HG02642 (cell line): ENCODE results near the gene TBC1D22A.
"Not testable (repeated sequence)": the region's sequence is repeated elsewhere in the genome, so short reads cannot be mapped to it uniquely, and the experiment has no call there.

Experiments used
- ATAC-seq: cut with Tn5 transposase; IDR thresholded peaks from one replicate; pipeline ENCODE4 v1.9.1; 2021; ENCODE audit warnings: mild to moderate bottlenecking; ENCODE audit not compliant: unreplicated experiment, poor library complexity

The TBC1D22A gene

DNA sequence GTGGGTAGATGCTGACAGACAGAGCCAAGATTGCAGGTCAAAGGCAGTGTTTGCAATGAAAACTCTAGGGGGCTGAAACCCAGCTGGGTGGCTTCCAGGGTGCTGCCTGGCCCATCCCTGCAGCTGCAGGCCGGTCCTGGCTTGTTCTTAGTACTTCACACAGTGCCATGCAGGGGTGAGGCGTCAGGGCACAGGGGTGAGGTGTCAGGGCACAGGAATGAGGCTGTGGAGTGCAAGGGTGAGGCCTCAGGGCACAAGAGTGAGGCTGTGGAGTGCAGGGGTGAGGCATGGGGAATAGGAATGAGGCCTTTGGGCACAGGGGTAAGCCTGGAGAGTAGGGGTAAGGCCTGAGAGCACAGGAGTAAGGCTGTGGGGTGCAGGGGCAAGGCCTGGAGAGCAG lies 337.6 kb downstream of the TBC1D22A start:
- ATAC-seq: no peak

DNA sequence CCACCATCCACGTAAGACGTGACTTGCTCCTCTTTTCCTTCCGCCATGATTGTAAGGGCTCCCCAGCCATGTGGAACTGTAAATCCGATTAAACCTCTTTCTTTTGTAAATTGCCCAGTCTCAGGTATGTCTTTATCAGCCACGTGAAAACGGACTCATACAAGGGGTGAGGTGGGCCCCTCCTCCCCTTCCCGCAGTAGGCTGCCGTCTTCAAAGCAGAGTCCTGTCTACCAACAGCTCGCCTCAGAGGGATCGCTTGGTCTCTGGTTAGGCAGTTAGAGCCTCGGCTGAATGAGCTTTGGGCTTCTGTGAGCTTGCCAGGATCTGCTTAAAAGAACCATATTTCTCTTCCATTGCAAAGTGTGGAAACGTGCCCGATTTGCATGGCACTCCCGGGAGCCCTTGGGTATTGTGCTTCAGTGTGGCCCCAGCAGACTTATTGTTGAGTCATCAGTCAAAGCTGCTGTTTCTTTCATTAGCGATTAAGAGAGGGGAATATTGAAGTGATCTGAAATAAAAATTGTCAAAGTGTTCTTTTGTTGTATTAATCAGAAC lies 338.3 kb downstream of the TBC1D22A start:
- no peak for ATAC-seq

DNA sequence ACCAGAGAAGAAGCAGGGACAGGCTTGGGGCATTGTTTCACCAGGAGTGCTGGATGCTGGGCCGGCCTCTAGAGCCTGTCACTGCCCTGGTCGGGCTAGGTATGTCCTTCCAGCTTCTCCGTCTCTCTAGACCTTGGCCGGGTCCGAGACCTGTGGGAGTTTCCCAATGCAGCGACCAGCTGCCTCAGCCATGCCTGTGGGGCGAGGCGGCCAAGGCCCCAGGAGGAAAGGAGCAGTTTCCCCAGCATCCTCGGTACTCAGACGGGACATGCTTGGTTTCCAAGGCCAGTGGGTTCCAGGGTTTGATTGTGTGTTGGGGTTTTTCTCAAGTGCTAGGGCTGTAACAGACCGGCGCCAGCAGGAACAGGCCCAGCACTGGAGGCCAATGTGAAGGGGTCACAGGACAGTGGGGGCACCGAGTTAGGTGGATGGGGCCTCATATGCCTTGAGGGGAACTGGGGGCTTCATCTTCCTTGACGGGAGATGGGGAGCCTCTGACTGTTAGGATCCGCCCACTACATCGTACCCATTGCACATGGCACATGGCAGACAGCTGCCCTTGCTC lies 339.0 kb downstream of the TBC1D22A start:
- ATAC-seq: no peak

DNA sequence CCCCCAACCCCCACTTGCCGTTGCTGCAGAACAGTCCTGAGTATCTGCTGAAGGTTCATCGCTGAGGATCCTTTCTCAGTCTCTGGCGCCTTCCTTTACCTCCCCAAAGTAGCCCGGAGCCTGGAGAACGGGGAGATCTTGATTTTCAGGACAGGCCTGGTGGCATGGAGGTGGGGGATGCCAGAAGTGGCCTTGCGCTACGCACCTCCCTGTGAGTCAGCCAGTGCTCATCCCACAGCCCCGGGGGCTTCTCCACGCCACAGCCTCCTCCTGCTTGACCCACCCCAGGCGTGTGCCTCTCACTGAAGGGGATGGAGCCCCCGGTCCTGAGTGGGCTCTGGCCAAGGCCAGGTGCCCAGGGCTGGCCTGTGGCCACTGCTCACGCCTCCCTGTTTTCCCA lies 339.6 kb downstream of the TBC1D22A start:
- ATAC-seq: no peak

DNA sequence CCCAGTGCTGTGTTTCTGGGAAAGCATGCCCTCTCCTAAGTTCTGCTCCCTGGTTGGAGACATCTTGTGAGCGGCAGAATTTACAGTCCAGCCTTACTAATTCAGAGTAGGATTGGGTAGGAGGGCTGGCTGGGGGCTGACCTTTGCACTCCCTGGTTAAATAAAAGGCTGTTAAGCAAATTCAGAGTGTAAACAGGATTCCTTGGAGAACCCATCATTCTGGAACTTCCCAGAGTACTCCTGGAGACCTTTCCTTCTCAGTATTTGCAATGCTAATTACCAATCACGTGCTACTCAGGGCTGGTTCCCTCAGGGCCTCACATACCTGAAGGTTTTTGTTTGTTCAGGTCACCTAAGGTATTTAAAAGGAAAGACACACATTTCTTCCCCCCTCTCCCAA lies 340.2 kb downstream of the TBC1D22A start:
- ATAC-seq: no peak

DNA sequence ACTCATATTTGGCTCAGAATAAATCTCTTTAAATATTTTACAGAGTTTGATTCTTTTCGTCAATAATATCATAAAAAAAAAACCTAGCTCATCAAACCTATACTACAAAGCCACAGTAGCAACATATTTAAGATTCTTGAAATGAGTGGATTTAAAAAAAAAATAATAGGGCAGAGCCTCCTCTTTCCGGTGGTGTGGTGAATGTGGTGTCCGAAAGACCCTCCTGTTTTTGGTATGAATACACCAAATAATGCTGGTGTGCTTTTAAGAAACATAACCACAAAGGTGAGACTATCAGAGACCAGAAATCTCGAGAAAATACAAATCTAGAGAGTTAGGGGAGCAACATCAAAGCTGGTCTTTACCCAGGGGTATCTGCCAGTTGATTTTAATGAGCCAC lies 342.6 kb downstream of the TBC1D22A start:
- ATAC-seq: no peak

DNA sequence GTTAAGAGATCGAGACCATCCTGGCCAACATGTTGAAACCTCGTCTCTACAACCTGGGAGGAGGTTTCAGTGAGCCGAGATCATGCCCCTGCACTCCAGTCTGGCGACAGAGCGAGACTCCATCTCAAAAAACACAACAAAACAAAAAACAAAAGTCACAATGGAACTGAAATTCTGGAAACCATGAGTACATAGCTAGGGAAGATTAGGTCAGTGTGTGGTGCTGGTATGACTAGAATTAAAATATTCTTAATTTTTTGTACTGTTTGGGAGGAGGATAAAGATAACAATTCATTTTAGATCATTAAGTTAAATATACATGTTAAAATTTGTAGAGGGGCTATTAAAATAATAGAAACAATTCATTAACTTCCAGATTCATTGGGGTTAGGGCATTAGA lies 344.4 kb downstream of the TBC1D22A start:
- ATAC-seq: no peak

DNA sequence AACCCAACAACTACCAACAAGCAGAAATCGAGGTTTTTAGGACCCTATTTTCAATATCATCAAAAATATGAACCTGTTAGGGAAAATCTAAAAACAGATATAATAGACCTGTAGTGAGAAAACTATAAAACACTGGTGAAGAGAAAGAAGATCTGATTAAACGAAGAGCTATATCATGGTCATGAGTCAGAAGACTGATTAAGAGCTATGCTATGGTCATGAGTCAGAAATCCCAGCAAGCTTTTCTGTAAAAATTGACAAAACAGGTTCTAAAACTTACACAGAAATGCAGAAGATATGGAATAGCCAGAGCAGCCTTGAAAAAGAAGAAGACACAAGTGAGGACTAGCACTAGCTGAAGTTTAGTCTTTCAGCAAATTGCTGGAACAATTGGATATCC lies 345.0 kb downstream of the TBC1D22A start:
- ATAC-seq: no peak

DNA sequence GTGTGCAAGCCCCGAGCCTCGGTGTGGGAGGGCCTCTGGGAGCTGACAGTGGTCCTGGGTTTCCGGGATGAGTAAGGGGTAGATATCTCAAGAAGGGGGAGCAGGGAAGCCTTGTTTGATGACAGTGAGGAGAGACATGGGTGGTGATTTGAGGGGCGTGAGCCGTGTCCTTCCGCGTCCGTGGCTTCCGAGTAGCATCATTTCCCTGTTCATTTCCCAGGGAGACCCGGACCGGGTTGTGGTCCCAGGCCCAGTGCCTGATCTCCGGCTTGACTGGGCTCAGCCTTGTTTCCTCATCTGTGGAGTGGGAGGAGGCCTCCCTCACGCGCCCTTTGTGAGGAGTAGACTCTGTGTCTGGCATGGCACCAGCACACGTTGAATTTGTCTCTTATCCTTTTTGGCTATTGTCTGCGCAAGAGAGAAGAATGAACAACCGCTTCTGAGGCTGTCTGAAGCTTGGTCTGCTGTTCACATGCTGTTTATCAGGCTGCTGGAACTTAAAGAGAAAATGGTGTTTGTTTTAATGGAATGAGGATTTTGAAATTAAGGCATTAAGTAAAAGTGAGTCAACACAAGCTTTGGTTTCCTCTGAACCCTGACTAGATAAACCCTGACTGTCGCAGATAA lies 348.5 kb downstream of the TBC1D22A start:
- ATAC-seq: no peak

DNA sequence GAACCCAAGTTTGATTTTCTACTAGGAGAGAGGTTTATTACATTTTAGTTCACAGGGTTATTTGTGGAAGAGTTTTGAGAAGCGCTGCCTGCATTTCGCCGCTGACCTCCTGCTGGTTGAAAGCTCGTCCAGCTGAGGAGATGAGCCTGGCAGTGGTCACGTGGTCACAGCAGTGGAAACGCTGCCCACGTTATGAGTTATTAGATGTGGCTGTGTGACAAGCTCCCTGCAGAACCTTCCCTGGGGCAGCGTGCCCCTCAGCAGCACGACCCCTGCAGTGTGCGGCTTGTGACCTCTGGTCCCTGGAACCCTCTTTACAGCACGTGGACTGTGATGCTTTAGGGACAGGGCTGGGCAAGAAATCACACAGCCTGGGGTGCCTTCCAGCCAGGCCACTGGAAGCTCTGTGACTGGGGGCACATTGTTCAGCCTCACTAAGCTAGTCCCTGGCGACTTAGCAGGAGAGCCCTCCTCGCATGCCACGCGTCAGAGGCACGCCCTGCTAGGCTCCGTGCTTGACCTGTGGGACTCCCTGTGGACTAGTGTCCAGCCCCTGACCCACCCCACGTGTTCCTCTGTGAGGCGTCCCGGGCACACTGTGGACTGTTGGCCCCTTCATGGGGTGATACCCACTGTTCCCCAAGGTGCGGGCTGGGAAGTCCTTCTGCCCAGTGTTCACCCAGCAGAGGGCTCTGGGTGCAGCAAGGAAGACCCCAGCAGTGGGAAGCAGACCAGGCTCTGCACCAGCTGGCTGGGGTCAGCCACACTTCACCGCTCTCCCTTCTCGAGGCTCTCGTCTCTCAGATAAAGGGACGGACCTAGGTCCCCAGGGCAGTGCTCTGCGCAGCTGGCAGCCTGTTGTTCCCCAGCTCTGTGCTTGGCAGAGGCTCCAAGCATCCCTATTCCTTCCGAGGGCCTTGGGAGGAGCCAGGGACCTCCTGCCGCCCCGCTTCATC lies 349.5 kb downstream of the TBC1D22A start:
- ATAC-seq: no peak

DNA sequence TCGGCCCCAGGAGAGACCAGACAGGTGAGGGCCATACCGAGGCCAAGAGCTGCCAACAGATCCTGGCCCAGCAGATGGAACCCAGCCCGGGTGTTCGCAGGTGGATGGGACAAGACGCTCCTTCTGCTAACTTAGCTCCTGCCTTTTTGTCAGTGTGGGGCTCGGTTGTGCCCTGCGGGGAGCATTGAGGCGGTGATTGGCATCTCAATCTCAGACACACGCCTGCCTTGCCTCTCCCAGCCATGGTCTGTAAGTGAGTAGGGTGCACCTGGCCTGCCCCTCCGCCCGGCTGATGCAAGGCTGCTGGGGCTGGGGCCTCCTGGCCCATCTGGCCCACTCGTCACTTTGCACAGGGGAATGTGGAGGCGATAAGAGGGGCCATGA lies 350.1 kb downstream of the TBC1D22A start:
- no peak for ATAC-seq

DNA sequence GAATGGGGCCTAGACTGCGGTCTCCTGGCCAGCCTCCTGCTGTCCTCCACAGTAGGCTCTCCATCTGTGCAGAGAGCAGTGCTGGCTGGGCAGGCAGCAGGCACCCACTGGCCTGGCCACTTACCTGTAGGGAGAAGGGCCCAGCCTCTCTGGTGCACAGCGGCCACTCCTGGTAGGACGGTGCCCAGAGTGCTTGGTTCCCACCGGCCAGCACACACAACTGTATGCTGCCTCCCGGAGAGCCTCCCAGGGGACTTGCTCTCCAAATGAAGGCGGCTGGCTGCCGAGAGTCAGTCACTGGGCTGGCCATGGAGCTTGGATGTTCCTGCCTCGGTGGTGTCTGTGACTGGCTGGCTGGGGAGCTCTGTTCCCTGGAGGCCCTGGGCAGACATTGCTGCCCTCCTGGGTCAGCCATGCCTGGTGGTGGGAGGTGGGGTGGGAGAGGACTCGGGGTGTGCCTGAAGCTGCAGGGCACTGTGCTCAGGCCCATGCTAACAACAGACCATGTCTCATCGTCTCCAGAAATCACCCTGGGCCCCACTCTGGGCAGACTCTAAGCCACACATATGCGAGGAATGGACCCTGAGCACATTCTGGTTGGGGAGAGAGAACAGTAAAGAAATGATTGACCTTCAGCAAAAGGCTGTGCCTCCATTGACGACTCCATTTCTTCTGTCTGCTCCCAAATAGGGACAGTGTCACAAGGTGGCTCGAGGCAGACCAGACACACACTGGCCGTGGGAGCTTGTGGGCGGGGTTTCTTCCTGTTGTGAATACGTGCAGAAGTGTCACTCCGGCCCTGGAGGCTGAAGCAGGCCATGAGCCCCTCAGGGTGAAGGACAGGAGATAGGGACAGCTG lies 350.8 kb downstream of the TBC1D22A start:
- no peak for ATAC-seq

DNA sequence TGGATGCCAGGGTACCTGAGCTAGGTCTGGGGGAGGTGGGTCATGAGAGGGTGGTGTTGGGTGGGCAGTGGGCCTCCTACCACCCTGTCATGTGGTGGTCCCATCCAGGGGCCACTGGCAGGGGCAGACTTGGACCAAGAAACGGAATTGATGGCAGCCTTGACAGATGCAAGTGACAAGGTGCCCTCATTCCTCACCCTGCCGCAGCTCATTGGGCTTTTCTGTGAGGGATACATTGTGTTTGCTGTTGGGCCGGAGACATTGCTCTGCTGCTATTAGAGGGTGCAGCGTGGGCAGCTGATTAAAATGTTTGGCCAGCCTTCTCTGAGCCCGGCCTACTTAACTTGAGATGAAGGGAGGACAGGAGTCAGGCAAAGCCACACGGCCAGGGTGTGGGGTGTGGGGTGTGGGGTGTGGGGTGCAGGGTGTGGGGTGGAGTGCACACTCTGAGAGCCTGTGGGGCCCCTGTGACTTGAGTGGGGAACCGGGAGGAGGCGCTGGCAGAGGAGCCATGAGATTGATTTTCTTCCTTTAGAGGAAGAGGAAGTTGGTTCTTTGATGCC lies 351.5 kb downstream of the TBC1D22A start:
- ATAC-seq: no peak

DNA sequence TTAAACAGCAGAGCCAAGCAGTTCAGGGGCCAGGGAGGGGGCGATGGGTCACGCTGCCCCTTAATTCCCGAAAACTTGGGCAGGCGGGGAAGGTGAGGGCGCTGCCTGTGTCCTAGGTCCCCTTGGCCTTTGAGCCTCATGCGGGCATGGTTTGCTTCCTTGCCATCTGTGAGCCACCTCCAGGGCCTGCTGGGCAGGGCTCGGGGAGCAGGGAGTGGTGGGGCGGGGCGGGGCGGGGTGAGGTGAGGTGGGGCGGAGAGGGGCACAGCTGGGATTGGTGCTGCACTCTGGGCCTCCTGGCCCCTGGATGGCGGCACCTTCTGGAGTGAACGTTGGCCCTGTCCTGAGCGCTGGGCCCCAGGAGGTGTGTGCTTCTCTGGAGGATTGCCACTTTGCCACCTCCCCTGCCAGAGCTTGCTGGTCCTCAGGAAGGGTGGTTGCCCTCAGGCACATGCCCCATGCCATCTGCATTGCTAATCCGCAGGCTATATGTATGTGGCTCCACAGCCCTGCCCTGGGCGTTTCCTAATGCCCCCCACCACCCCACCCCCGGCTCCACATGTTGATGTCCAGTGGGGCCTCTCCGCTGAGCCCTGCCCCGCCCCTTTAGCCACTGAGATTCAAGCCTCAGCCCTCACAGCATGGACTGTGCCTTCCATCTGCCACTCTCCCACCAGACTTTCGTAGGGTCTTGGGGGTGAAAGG lies 352.5 kb downstream of the TBC1D22A start:
- ATAC-seq: no peak

DNA sequence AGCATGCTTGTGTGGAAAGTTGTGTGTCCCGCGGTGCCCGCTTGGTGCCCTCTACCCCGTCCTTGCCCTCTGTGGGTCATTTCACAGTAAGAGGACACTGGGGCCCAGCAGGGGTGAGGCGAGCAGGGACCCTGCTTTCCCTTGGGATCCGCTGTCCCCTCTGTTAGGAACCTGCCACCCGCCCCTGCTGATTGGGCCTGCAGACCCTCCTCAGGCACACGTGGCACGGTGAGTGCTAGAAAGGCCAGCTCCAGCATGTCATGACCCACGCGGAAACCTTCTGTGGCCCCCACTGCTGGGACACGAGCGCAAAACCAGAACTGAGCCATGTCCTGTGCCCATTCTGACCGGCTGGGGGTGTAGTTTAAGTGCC lies 353.1 kb downstream of the TBC1D22A start:
- no peak for ATAC-seq

DNA sequence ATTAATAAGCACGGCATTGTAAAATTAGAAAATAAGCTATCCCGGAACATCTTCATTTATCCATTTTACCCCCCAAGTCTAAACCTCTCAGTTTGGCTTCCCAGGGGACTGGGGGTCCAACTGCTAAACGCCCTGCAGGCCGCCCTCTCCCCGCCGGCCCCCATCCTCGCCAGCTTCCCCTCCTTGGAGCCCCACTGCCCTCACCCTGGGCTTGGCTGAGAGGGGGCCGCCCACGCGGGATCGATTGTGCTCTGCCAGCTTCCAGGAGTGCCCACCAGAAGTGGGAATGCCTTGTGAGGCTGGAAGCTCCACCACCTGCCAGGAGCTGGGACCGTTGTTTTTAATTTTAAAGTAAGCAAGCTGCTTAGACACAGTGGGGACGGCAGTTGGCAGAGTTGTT lies 353.5 kb downstream of the TBC1D22A start:
- no peak for ATAC-seq

DNA sequence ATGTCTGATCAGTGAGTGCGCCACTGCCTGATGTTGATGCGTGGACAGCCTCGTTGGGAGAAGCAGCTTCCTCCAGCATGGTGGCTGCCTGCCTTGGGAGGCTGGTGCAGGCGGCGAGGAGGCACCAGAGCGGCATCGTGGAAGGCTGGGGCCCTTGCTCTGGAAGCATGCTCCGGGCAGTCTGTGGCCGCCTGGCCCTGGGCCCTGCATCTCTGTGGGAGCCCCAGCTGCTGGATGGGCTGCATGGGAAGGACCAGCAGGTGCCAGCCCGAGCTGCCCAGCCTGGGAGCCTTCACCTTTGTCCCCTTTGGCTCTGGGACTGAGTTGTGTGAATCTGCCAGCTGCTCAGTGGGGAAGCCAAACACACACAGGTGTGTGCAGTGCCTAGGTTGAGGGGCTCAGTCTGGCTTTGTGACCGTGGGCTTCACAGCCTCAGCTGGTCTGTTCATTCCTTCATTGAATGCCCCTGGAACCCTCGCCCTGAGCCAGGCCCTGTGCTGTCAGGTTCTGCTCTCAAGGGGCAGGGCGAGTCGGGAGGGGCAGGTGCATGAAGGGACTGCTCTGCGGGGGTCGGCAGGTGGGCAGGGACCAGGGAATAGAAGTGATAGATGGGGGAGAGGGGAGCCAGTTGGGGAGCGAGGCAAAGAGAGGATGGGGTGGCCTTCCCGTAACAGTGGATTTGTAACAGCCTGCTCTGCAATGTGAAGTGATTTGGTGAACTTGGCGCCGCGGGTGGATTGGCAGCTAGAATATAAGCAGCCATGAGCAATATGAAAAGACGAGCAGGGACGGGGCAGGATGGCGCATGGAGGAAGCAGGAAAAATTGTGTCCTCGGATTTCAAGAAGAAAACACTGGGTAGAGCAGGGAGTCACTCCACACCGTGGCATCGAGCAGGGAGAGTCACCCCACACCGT lies 354.2 kb downstream of the TBC1D22A start:
- no peak for ATAC-seq

DNA sequence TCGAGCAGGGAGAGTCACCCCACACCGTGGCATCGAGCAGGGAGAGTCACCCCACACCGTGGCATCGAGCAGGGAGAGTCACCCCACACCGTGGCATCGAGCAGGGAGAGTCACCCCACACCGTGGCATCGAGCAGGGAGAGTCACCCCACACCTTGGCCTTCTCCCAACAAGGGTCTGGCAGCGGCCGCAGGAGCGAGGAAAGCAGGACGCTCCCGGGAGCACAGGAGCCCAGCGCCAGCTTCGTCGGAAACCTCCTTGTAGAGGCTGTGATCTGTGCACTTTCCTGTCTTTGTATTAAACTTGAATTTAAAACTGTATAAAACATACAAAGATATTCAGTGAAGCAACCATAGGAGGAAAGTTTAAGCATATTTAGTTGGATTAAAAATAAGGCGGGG lies 355.0 kb downstream of the TBC1D22A start:
- ATAC-seq: not testable (repeated sequence)
